Ishikawa (cell line): Measurements from ENCODE around the gene WNK2.

Experiments used
- EP300 ChIP-seq: IDR thresholded peaks from 2 replicates; pipeline ENCODE4 v1.6.1; 2012; ENCODE audit warnings: borderline replicate concordance
- FOXM1 ChIP-seq: IDR thresholded peaks from 2 replicates; pipeline ENCODE4 v1.6.1; 2012; ENCODE audit warnings: low read depth, borderline replicate concordance
- TAF1 ChIP-seq: IDR thresholded peaks from 2 replicates; pipeline ENCODE4 v1.6.1; 2012; ENCODE audit warnings: low read depth, mild to moderate bottlenecking

WNK2 gene

GRCh38 chr9:93369686-93370085 lies 185.7 kb downstream of the WNK2 start:
- no peak for TF ChIP-seq TAF1
- TF ChIP-seq FOXM1: no peak
- TF ChIP-seq EP300: no peak
